ENCODE data around the gene HMBS. TPM values are rescaled to one million over a fixed set of nuclear protein-coding genes. Genes with fewer than 3 reads are reported as not detected.

Gene HMBS
- total and polyA plus RNA-seq, 2 of the 8 experiments (the other 6 are each of a cell fraction or from before 2014, with no cell fraction given), result 69.3 to 109 TPM

DNA sequence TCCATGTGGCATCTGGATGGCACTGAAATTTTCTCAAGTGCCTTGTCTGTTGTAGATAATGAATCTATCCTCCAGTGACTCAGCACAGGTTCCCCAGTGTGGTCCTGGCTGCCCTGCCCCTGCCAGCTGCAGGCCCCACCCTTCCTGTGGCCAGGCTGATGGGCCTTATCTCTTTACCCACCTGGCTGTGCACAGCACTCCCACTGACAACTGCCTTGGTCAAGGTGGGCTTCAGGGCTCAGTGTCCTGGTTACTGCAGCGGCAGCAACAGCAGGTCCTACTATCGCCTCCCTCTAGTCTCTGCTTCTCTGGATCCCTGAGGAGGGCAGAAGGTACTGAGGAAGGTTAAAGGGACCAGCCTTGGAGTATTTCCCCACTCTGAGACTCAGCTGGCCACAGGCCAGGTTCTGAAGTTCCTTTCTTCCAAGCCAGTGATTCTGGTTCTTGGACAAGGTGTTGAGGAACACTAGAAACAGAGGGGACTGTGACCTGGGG is 3.1 kb downstream of the HMBS start (continued):
- TF ChIP-seq NRF1 (IDR thresholded peaks at IDR 0.05; ENCODE audit: low read depth, low read length), result no peak
